ENCODE results near the gene EIF5A. TPM values are rescaled to one million over a fixed set of nuclear protein-coding genes. Genes with fewer than 3 reads are reported as not detected.

Gene EIF5A
- total and polyA plus RNA-seq, 9 of the 15 experiments (the other 6 are each of a cell fraction or from before 2014, with no cell fraction given): 22.9 to 1,163 (median 772) TPM

DNA sequence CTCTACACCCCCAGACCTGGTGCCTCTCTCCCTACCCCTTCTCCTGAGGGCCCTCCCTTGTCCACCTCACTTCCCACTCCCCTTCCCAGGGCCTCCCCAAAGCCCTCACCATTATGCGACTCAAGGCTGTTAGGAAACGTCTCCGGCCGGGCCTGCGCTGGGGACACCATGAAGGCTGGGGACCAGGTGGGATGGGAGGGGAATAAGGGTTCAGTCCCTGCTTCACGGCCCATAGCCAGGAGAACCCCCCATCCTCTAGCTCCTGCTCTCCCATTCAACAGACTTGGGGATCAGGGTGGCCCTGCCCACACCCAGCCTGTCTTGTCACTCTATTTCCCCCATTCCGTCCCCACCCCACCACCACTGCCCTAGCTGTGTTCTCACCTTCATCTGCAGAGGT lies 19.6 kb downstream of the EIF5A start:
- no peak overlapping the region for H2AFZ ChIP-seq (ENCODE audit: low read depth, low read length)
- peaks cover 16% of the 10 kb centered on the region for H3K79me2 ChIP-seq (ENCODE audit: control insufficient read depth, insufficient read depth, low read length)
- no TSS peak for BruUV-seq (replicated peaks)
- CTCF ChIA-PET (ENCODE audit: low intra/inter-chr PET ratio): no interaction called here
- 100% methylated on average over 2 of the region's 7 CpGs for WGBS (ENCODE audit: insufficient coverage, low coverage, missing lambda C conversion rate)
- peak overlapping the region in 1 of 2 experiments; percentile 35; a peak in 1 of 4 replicates for H3K9ac ChIP-seq (ENCODE audit: insufficient read depth in 1 of 2, low read depth in 2 of 2, low read length in 2 of 2)
- H3K9me3 ChIP-seq (replicated peaks; ENCODE audit: control insufficient read depth, insufficient read depth, low read depth, low read length): no peaks in the 10 kb centered on the region
- intact Hi-C loops (cut with micrococcal nuclease) (no loop called here), in situ Hi-C loops (cut with MboI) (no loop called here)
- POLR2A ChIA-PET: interaction anchor here (0.6 kb wide), 1 partner anchor 487 kb away, joined by 3 read pairs; no protein-coding TSS in a partner anchor
- H3K27me3 ChIP-seq (ENCODE audit: control insufficient read depth in 2 of 2, insufficient read depth in 2 of 2, low read length in 2 of 2): no peaks in the 10 kb centered on the region
- H3K4me3 ChIP-seq: no peak overlapping the region
- no peak for ATAC-seq
- no peak for FAIRE-seq
- DNase-seq (ENCODE audit: extremely low read depth in 1 of 4, low spot score in 3 of 4): no peak
- no peak overlapping the region for H3K27ac ChIP-seq (ENCODE audit: extremely low read depth, low read depth, low read length)
- H3K9me1 ChIP-seq (ENCODE audit: control insufficient read depth, insufficient read depth, low read length): no peaks in the 10 kb centered on the region
- no peaks in the 10 kb centered on the region for H4K20me1 ChIP-seq (replicated peaks; ENCODE audit: control insufficient read depth, insufficient read depth, low read length)
- peaks cover 7 to 38% of the 10 kb centered on the region in 2 experiments for H3K4me1 ChIP-seq (replicated peaks in 1 of 2; ENCODE audit: control insufficient read depth in 2 of 2, insufficient read depth in 2 of 2, low read length in 2 of 2)
- H3K36me3 ChIP-seq (ENCODE audit: control insufficient read depth, insufficient read depth, low read length): peaks cover 45% of the 10 kb centered on the region; the same call in 2 of the 3 replicates
- H3K4me2 ChIP-seq (ENCODE audit: insufficient read depth, low read length): no peak overlapping the region
- TF ChIP-seq L3MBTL2 (IDR thresholded peaks at IDR 0.05) (no peak), SMARCC2 (IDR thresholded peaks at IDR 0.05; ENCODE audit: low read depth) (no peak)

- H3K9ac ChIP-seq (ENCODE audit: insufficient read depth in 1 of 2, low read depth in 2 of 2, low read length in 2 of 2): peak overlapping the region in 1 of 2 experiments; percentile 78; a peak in 2 of 4 replicates
- peaks cover 16% of the 10 kb centered on the region for H3K79me2 ChIP-seq (ENCODE audit: control insufficient read depth, insufficient read depth, low read length)
- no peaks in the 10 kb centered on the region for H4K20me1 ChIP-seq (replicated peaks; ENCODE audit: control insufficient read depth, insufficient read depth, low read length)
- H3K4me1 ChIP-seq (replicated peaks in 1 of 2; ENCODE audit: control insufficient read depth in 2 of 2, insufficient read depth in 2 of 2, low read length in 2 of 2): peaks cover 11 to 42% of the 10 kb centered on the region in 2 experiments
- intact Hi-C loops (cut with micrococcal nuclease): no loop called here
- H3K9me1 ChIP-seq (ENCODE audit: control insufficient read depth, insufficient read depth, low read length): no peaks in the 10 kb centered on the region
- DNase-seq (ENCODE audit: extremely low read depth in 1 of 4, low spot score in 3 of 4): no peak
- no TSS peak for BruUV-seq (replicated peaks)
- H2AFZ ChIP-seq (ENCODE audit: low read depth, low read length): no peak overlapping the region
- peak overlapping the region; percentile 93; the same call in 1 of the 2 replicates for H3K4me2 ChIP-seq (ENCODE audit: insufficient read depth, low read length)
- H3K27me3 ChIP-seq (ENCODE audit: control insufficient read depth in 2 of 2, insufficient read depth in 2 of 2, low read length in 2 of 2): no peaks in the 10 kb centered on the region
- in situ Hi-C loops (cut with MboI): no loop called here
- ChIA-PET CTCF (ENCODE audit: low intra/inter-chr PET ratio) (no interaction called here), POLR2A (no interaction called here)
- TF ChIP-seq EGR1 (conservative IDR thresholded peaks at IDR 0.05) (peak; percentile 36), ZNF384 (IDR thresholded peaks at IDR 0.05; ENCODE audit: low read depth, low read length) (no peak), PTRF (tag; IDR thresholded peaks at IDR 0.05) (no peak), NBN (IDR thresholded peaks at IDR 0.05; ENCODE audit: low read depth) (no peak), ZBTB8A (IDR thresholded peaks at IDR 0.05; ENCODE audit: partially characterized antibody) (no peak), PURB (CRISPR knock-in tag; IDR thresholded peaks at IDR 0.05; ENCODE audit: low read depth) (no peak)
- no peaks in the 10 kb centered on the region for H3K9me3 ChIP-seq (replicated peaks; ENCODE audit: control insufficient read depth, insufficient read depth, low read depth, low read length)
- WGBS (ENCODE audit: insufficient coverage, low coverage, missing lambda C conversion rate): 92% methylated on average over 7 of the region's 17 CpGs
- FAIRE-seq: no peak
- H3K36me3 ChIP-seq (ENCODE audit: control insufficient read depth, insufficient read depth, low read length): peaks cover 41% of the 10 kb centered on the region; the same call in 2 of the 3 replicates
- peak overlapping the region; percentile 78; the same call in 1 of the 2 replicates for H3K4me3 ChIP-seq
- no peak overlapping the region for H3K27ac ChIP-seq (ENCODE audit: extremely low read depth, low read depth, low read length)
- no peak for ATAC-seq
These were observed 20.1 kb downstream of the EIF5A start for GRCh38 chr17:7327501-7327900.
